ENCODE data around the gene RNF166. TPM values are rescaled to one million over a fixed set of nuclear protein-coding genes. Genes with fewer than 3 reads are reported as not detected.

Gene RNF166
- total and polyA plus RNA-seq, 2 of the 13 experiments (the other 11 are each of a cell fraction or from before 2014, with no cell fraction given): 21.4 to 23.0 TPM

GRCh38 chr16:88748364-88748763 lies 42.2 kb upstream of the RNF166 start (continued):
- TF ChIP-seq ZBTB14 (CRISPR knock-in tag; IDR thresholded peaks at IDR 0.05) (no peak), ZSCAN20 (CRISPR knock-in tag; IDR thresholded peaks at IDR 0.05; ENCODE audit: borderline replicate concordance) (no peak), ZKSCAN8 (CRISPR knock-in tag; IDR thresholded peaks at IDR 0.05; ENCODE audit: borderline replicate concordance) (no peak), ZNF17 (CRISPR knock-in tag; IDR thresholded peaks at IDR 0.05) (no peak), ZNF431 (CRISPR knock-in tag; IDR thresholded peaks at IDR 0.05; ENCODE audit: borderline replicate concordance, low read depth) (no peak), ZNF850 (CRISPR knock-in tag; conservative IDR thresholded peaks at IDR 0.05) (no peak), CCDC6 (CRISPR knock-in tag; IDR thresholded peaks at IDR 0.05) (no peak), JUN (CRISPR knock-in tag; IDR thresholded peaks at IDR 0.05) (no peak), SP140L (CRISPR knock-in tag; IDR thresholded peaks at IDR 0.05; ENCODE audit: borderline replicate concordance) (no peak)
- TF ChIP-seq, protein P1, sequence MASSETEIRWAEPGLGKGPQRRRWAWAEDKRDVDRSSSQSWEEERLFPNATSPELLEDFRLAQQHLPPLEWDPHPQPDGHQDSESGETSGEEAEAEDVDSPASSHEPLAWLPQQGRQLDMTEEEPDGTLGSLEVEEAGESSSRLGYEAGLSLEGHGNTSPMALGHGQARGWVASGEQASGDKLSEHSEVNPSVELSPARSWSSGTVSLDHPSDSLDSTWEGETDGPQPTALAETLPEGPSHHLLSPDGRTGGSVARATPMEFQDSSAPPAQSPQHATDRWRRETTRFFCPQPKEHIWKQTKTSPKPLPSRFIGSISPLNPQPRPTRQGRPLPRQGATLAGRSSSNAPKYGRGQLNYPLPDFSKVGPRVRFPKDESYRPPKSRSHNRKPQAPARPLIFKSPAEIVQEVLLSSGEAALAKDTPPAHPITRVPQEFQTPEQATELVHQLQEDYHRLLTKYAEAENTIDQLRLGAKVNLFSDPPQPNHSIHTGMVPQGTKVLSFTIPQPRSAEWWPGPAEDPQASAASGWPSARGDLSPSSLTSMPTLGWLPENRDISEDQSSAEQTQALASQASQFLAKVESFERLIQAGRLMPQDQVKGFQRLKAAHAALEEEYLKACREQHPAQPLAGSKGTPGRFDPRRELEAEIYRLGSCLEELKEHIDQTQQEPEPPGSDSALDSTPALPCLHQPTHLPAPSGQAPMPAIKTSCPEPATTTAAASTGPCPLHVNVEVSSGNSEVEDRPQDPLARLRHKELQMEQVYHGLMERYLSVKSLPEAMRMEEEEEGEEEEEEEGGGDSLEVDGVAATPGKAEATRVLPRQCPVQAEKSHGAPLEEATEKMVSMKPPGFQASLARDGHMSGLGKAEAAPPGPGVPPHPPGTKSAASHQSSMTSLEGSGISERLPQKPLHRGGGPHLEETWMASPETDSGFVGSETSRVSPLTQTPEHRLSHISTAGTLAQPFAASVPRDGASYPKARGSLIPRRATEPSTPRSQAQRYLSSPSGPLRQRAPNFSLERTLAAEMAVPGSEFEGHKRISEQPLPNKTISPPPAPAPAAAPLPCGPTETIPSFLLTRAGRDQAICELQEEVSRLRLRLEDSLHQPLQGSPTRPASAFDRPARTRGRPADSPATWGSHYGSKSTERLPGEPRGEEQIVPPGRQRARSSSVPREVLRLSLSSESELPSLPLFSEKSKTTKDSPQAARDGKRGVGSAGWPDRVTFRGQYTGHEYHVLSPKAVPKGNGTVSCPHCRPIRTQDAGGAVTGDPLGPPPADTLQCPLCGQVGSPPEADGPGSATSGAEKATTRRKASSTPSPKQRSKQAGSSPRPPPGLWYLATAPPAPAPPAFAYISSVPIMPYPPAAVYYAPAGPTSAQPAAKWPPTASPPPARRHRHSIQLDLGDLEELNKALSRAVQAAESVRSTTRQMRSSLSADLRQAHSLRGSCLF (CRISPR knock-in tag; IDR thresholded peaks at IDR 0.05; ENCODE audit: borderline replicate concordance): no peak
- TF ChIP-seq, protein P2, sequence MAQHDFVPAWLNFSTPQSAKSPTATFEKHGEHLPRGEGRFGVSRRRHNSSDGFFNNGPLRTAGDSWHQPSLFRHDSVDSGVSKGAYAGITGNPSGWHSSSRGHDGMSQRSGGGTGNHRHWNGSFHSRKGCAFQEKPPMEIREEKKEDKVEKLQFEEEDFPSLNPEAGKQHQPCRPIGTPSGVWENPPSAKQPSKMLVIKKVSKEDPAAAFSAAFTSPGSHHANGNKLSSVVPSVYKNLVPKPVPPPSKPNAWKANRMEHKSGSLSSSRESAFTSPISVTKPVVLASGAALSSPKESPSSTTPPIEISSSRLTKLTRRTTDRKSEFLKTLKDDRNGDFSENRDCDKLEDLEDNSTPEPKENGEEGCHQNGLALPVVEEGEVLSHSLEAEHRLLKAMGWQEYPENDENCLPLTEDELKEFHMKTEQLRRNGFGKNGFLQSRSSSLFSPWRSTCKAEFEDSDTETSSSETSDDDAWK (CRISPR knock-in tag; IDR thresholded peaks at IDR 0.05): no peak
